ENCODE results near the gene SUN2.

Gene SUN2

GRCh38 chr22:38784856-38785255 is 29.1 kb upstream of the SUN2 start (continued):
- TF ChIP-seq ZBTB49 (tag by site-specific recombination; IDR thresholded peaks at IDR 0.05; ENCODE audit: low read depth) (no peak), ZNF155 (tag by site-specific recombination; IDR thresholded peaks at IDR 0.05) (no peak), ZNF449 (tag by site-specific recombination; IDR thresholded peaks at IDR 0.05) (no peak)

- POLR2A ChIA-PET = no interaction called here
Measured at GRCh38 chr22:38784035-38784434, 28.2 kb upstream of the SUN2 start.

GRCh38 chr22:38783095-38783615 is 27.4 kb upstream of the SUN2 start:
- Histone ChIP-seq H3K4me3 (ENCODE audit: low read depth, low read length) (no peak overlapping the region), H3K4me1 (ENCODE audit: control insufficient read depth, insufficient read depth, low read length) (no peaks in the 10 kb centered on the region), H3K27ac (ENCODE audit: extremely low read depth, low read depth, low read length) (no peak overlapping the region), H3K36me3 (ENCODE audit: control insufficient read depth in 2 of 2, insufficient read depth in 1 of 2, low read length in 2 of 2) (peaks cover 0 to 27% of the 10 kb centered on the region in 2 experiments; a peak in 1 of 3 replicates), H3K9me3 (ENCODE audit: control insufficient read depth, insufficient read depth, low read depth, low read length) (no peaks in the 10 kb centered on the region)
- CTCF ChIA-PET = interaction anchor here (0.8 to 6.5 kb wide), 2 partner anchors 15 to 339 kb away, joined by 4 to 43 read pairs; no protein-coding TSS in a partner anchor
- POLR2A ChIA-PET = interaction anchor here (1.1 kb wide), 1 partner anchor 16 kb away, joined by 3 read pairs; no protein-coding TSS in a partner anchor
- no peak for TF ChIP-seq ZBTB48 (tag by site-specific recombination; IDR thresholded peaks at IDR 0.05)
- TF ChIP-seq SCRT2 (tag by site-specific recombination; IDR thresholded peaks at IDR 0.05) = no peak
- TF ChIP-seq ZNF362 (tag by site-specific recombination; IDR thresholded peaks at IDR 0.05) = no peak
- TF ChIP-seq ZEB2 (tag by site-specific recombination; IDR thresholded peaks at IDR 0.05) = no peak
- peak; percentile 20 for TF ChIP-seq ZBTB26 (tag by site-specific recombination; optimal IDR thresholded peaks at IDR 0.05)
- no peak for TF ChIP-seq ZSCAN16 (tag by site-specific recombination; IDR thresholded peaks at IDR 0.05)
- TF ChIP-seq ZFHX2 (tag by site-specific recombination; conservative IDR thresholded peaks at IDR 0.05) = peak; percentile 98
- no peak for TF ChIP-seq KLF9 (tag by site-specific recombination; IDR thresholded peaks at IDR 0.05; ENCODE audit: low read depth)
- TF ChIP-seq ZNF223 (tag by site-specific recombination; IDR thresholded peaks at IDR 0.05) = no peak
- TF ChIP-seq ZNF449 (tag by site-specific recombination; IDR thresholded peaks at IDR 0.05) = no peak
- no peak for TF ChIP-seq AEBP2 (tag by site-specific recombination; IDR thresholded peaks at IDR 0.05; ENCODE audit: borderline replicate concordance)
- no peak for TF ChIP-seq SCRT1 (tag by site-specific recombination; IDR thresholded peaks at IDR 0.05; ENCODE audit: borderline replicate concordance)
- TF ChIP-seq ZNF561 (tag by site-specific recombination; IDR thresholded peaks at IDR 0.05; ENCODE audit: borderline replicate concordance) = no peak
- peak; percentile 99 for TF ChIP-seq EGR2 (tag by site-specific recombination; IDR thresholded peaks at IDR 0.05; ENCODE audit: low read depth)
- TF ChIP-seq ZSCAN4 (tag by site-specific recombination; IDR thresholded peaks at IDR 0.05) = no peak
- no peak for TF ChIP-seq INSM2 (tag by site-specific recombination; IDR thresholded peaks at IDR 0.05)

More at GRCh38 chr22:38784035-38784434, 28.2 kb upstream of the SUN2 start:
- TF ChIP-seq ZNF140 (tag by site-specific recombination; IDR thresholded peaks at IDR 0.05) = no peak
- no peak for TF ChIP-seq ZBTB8A (tag by site-specific recombination; IDR thresholded peaks at IDR 0.05)
- TF ChIP-seq ZNF76 (tag by site-specific recombination; IDR thresholded peaks at IDR 0.05; ENCODE audit: borderline replicate concordance, low read depth) = no peak
- Histone ChIP-seq H3K9me3 (ENCODE audit: control insufficient read depth, insufficient read depth, low read depth, low read length) (no peaks in the 10 kb centered on the region), H3K36me3 (ENCODE audit: control insufficient read depth in 2 of 2, insufficient read depth in 1 of 2, low read length in 2 of 2) (peaks cover 0 to 24% of the 10 kb centered on the region in 2 experiments; a peak in 1 of 3 replicates), H3K27ac (ENCODE audit: extremely low read depth, low read depth, low read length) (no peak overlapping the region), H3K4me3 (ENCODE audit: low read depth, low read length) (no peak overlapping the region), H3K4me1 (ENCODE audit: control insufficient read depth, insufficient read depth, low read length) (no peaks in the 10 kb centered on the region)
- CTCF ChIA-PET = interaction anchor here (0.6 to 6.5 kb wide), 5 partner anchors 12 to 93 kb away, joined by 3 to 43 read pairs (median 3); no protein-coding TSS in a partner anchor

All from HEK293 (cell line).